Spleen (tissue), 11 donors: ENCODE measurements around the gene NAGPA. TPM values are rescaled to one million over a fixed set of nuclear protein-coding genes. Genes with fewer than 3 reads are reported as not detected.
A peak's percentile ranks its signal among the peaks of the same experiment; 100 is the strongest.

Source experiments
- DNase-seq: peaks from one replicate; pipeline ENCODE4 v3.0.0-alpha.2; 2020
- H3K27ac ChIP-seq, 8 donors: fragments of 200-600 bp; sonication (generic) in 7 of 8; 1 replicate in 4 of 8; 2 replicates in 4 of 8; pipeline versions ENCODE4 v1.5.0 to v1.8.0; 2016 to 2021; ENCODE audit warnings: inconsistent platforms in 4 of 8, mild to moderate bottlenecking in 4 of 8, moderate library complexity in 1 of 8
- H3K27me3 ChIP-seq, 7 donors: fragments of 200-600 bp; sonication (generic) in 6 of 7; replicated peaks in 1 of 7; 1 replicate in 4 of 7; 2 replicates in 3 of 7; pipeline versions ENCODE4 v1.5.0 to v1.8.0; 2016 to 2021; ENCODE audit warnings: inconsistent platforms in 3 of 7, mild to moderate bottlenecking in 1 of 7
- H3K36me3 ChIP-seq, 6 donors: fragments of 200-600 bp; sonication (generic) in 5 of 6; 1 replicate in 4 of 6; 2 replicates in 2 of 6; pipeline versions ENCODE4 v1.5.0 to v1.8.0; 2016 to 2021; ENCODE audit warnings: inconsistent platforms in 2 of 6
- H3K4me1 ChIP-seq, 6 donors: fragments of 200-600 bp; sonication (generic) in 5 of 6; 1 replicate in 3 of 6; 2 replicates in 3 of 6; pipeline versions ENCODE4 v1.5.0 to v1.8.0; 2016 to 2021; ENCODE audit warnings: inconsistent platforms in 3 of 6
- H3K4me3 ChIP-seq, 8 donors: fragments of 200-600 bp; sonication (generic) in 7 of 8; 1 replicate in 4 of 8; 2 replicates in 4 of 8; pipeline versions ENCODE4 v1.5.0 to v1.8.0; 2016 to 2021; ENCODE audit warnings: inconsistent platforms in 4 of 8, mild to moderate bottlenecking in 4 of 8, moderate library complexity in 2 of 8
- H3K9me3 ChIP-seq, 8 donors: fragments of 200-600 bp; sonication (generic) in 7 of 8; 1 replicate in 4 of 8; 2 replicates in 4 of 8; pipeline versions ENCODE4 v1.5.0 to v1.8.0; 2016 to 2021; ENCODE audit warnings: inconsistent platforms in 4 of 8
- CTCF ChIP-seq, 11 experiments: fragments of 200-600 bp in 7 of 11; fragments of 450-650 bp in 4 of 11; sonication (generic) in 4 of 11; IDR thresholded peaks in 8 of 11; conservative IDR thresholded peaks in 3 of 11; 1 replicate in 7 of 11; 2 replicates in 4 of 11; pipeline versions ENCODE4 v1.4.0 to v1.8.0; 2016 to 2021; ENCODE audit warnings: antibody characterized with exemption in 11 of 11, inconsistent platforms in 4 of 11, mild to moderate bottlenecking in 1 of 11
- POLR2A ChIP-seq, 3 donors: fragments of 450-650 bp; IDR thresholded peaks; one replicate each; pipeline ENCODE4 v1.5.1; 2017; ENCODE audit warnings: antibody characterized with exemption in 3 of 3, mild to moderate bottlenecking in 1 of 3
- POLR2AphosphoS5 ChIP-seq, 3 donors: sonication (generic); formaldehyde crosslinking; IDR thresholded peaks; one replicate each; pipeline ENCODE4 v1.5.1; 2017; ENCODE audit warnings: antibody characterized with exemption in 3 of 3
- WGBS, 5 donors: extraction: QIAGEN DNeasy Blood & Tissue Kit in 3 of 5; methylation state at CpG; one replicate each; pipeline versions ENCODE4 v1.1.5 to v1.1.7; 2013 to 2018; 5-methylcytosine and 5-hydroxymethylcytosine counted together
- intact Hi-C: fragments of 100-400 bp; cut with DNase I; formaldehyde crosslinking; loops from one replicate; pipeline ENCODE4 v1.15.0; 2023; ENCODE audit warnings: low total_unique reads
- polyA plus RNA-seq, 3 donors: library from polyadenylated mRNA; stranded (reverse); fragments of 200-250 nt; gene quantifications; one replicate each; pipeline ENCODE4 v1.2.1, GENCODE V29; 2013
- total RNA-seq, 7 donors: library from RNA; depleted of rRNA in 3 of 7; stranded (reverse); fragments of >200 nt in 3 of 7; fragmentation: NEBNext Ultra II Directional in 4 of 7; extraction: Animal tissue kit (Norgen Biotek cat#: 25700) in 4 of 7; gene quantifications; one replicate each; pipeline versions ENCODE4 v1.1.0 to v1.2.1, GENCODE V29; 2016 to 2021
- donor health status: healthy with polysubstance abuse.
- donor health status: DM: no; HTN: no; CAD: no; lungs with moderate emphysema.
- donor health status: DM: no; HTN: no; CAD: no.
- donor health status: Bipolar disorder and iron deficiency.
- donor health status: healthy.
- donor health status: DM: no; HTN: no; CAD: no.
- donor health status: DM: yes; HTN: yes; CAD: no.

NAGPA gene
- total and polyA plus RNA-seq, 10 donors = 11.8 to 41.8 (median 18.6) TPM

GRCh38 chr16:4991754-4992153, 42.0 kb downstream of the NAGPA start:
- Histone ChIP-seq H3K4me3 (no peak overlapping the region), H3K9me3 (peaks cover 0 to 11% (median 0%) of the 10 kb centered on the region in 8 donors), H3K27me3 (peaks cover 5 to 90% (median 43%) of the 10 kb centered on the region in 7 donors), H3K27ac (no peak overlapping the region), H3K4me1 (peaks cover 0 to 10% (median 0%) of the 10 kb centered on the region in 6 donors), H3K36me3 (no peaks in the 10 kb centered on the region)
- TF ChIP-seq CTCF (IDR thresholded peaks at IDR 0.05 in 8 of 11, conservative IDR thresholded peaks at IDR 0.05 in 3 of 11) (no peak), POLR2AphosphoS5 (IDR thresholded peaks at IDR 0.05) (no peak), POLR2A (IDR thresholded peaks at IDR 0.05) (no peak)
- WGBS, 5 donors = 79 to 95% (median 90%) methylated on average over 13 to 14 of the region's 14 CpGs
- intact Hi-C loops = no loop called here
- peak; percentile 54 for DNase-seq

- no peaks in the 10 kb centered on the region for H3K36me3 ChIP-seq
- H3K4me3 ChIP-seq = no peak overlapping the region
- no peak for TF ChIP-seq POLR2AphosphoS5 (IDR thresholded peaks at IDR 0.05)
- TF ChIP-seq CTCF (IDR thresholded peaks at IDR 0.05 in 8 of 11, conservative IDR thresholded peaks at IDR 0.05 in 3 of 11) = no peak
- TF ChIP-seq POLR2A (IDR thresholded peaks at IDR 0.05) = no peak
- H3K27ac ChIP-seq = no peak overlapping the region
- 77 to 96% (median 83%) methylated on average over 7 to 8 of the region's 8 CpGs for WGBS, 5 donors
- DNase-seq = peak; percentile 31
- intact Hi-C loops = no loop called here
- H3K9me3 ChIP-seq = peaks cover 0 to 21% (median 0%) of the 10 kb centered on the region in 8 donors
- peaks cover 5 to 97% (median 43%) of the 10 kb centered on the region in 7 donors for H3K27me3 ChIP-seq
- H3K4me1 ChIP-seq = peaks cover 0 to 10% (median 0%) of the 10 kb centered on the region in 6 donors
Measured at GRCh38 chr16:4990415-4990814, 43.3 kb downstream of the NAGPA start.

- H3K27me3 ChIP-seq = peaks cover 5 to 92% (median 43%) of the 10 kb centered on the region in 7 donors
- H3K4me1 ChIP-seq = peaks cover 0 to 10% (median 0%) of the 10 kb centered on the region in 6 donors
- H3K27ac ChIP-seq = no peak overlapping the region
- H3K36me3 ChIP-seq = no peaks in the 10 kb centered on the region
- WGBS, 5 donors = 72 to 87% (median 84%) methylated on average over 9 of the region's 9 CpGs
- no peak for DNase-seq
- H3K9me3 ChIP-seq = peaks cover 0 to 26% (median under 1%) of the 10 kb centered on the region in 8 donors
- TF ChIP-seq POLR2A (IDR thresholded peaks at IDR 0.05) = no peak
- TF ChIP-seq CTCF (IDR thresholded peaks at IDR 0.05 in 8 of 11, conservative IDR thresholded peaks at IDR 0.05 in 3 of 11) = no peak
- no peak for TF ChIP-seq POLR2AphosphoS5 (IDR thresholded peaks at IDR 0.05)
- intact Hi-C loops = no loop called here
- H3K4me3 ChIP-seq = no peak overlapping the region
Measured at GRCh38 chr16:4989391-4990006, 44.2 kb downstream of the NAGPA start.

GRCh38 chr16:4988647-4989046, 45.1 kb downstream of the NAGPA start:
- Histone ChIP-seq H3K4me1 (peaks cover 0 to 10% (median 0%) of the 10 kb centered on the region in 6 donors), H3K9me3 (peaks cover 0 to 31% (median 3%) of the 10 kb centered on the region in 8 donors), H3K36me3 (no peaks in the 10 kb centered on the region), H3K27ac (no peak overlapping the region), H3K4me3 (no peak overlapping the region), H3K27me3 (peaks cover 5 to 92% (median 43%) of the 10 kb centered on the region in 7 donors)
- intact Hi-C loops = no loop called here
- TF ChIP-seq POLR2A (IDR thresholded peaks at IDR 0.05) (no peak), POLR2AphosphoS5 (IDR thresholded peaks at IDR 0.05) (no peak), CTCF (IDR thresholded peaks at IDR 0.05 in 8 of 11, conservative IDR thresholded peaks at IDR 0.05 in 3 of 11) (no peak)
- no peak for DNase-seq
- WGBS, 5 donors = 88 to 91% (median 89%) methylated on average over 5 of the region's 5 CpGs
